Trophoblast cell (in vitro differentiated cells and primary cell): Measurements from ENCODE around the gene SH3BGR. TPM values are rescaled to one million over a fixed set of nuclear protein-coding genes. Genes with fewer than 3 reads are reported as not detected.
"Not testable (repeated sequence)": the region's sequence is repeated elsewhere in the genome, so short reads cannot be mapped to it uniquely, and the experiment has no call there.

Experiments used
- DNase-seq, 2 donors: peaks; one replicate each; pipeline ENCODE4 v3.0.0-alpha.2; 2016
- H2AFZ ChIP-seq: 2 replicates; pipeline ENCODE4 v1.6.1; 2013; ENCODE audit warnings: low read length, moderate library complexity, mild to moderate bottlenecking; ENCODE audit not compliant: insufficient read depth, poor library complexity
- H2AK5ac ChIP-seq: 2 replicates; pipeline ENCODE4 v1.6.1; 2013; ENCODE audit warnings: mild to moderate bottlenecking, low read length
- H2BK120ac ChIP-seq: 2 replicates; pipeline ENCODE4 v1.6.1; 2013; ENCODE audit warnings: low read length, mild to moderate bottlenecking, moderate library complexity; ENCODE audit not compliant: insufficient read depth, poor library complexity
- H2BK12ac ChIP-seq: 2 replicates; pipeline ENCODE4 v1.6.1; 2013; ENCODE audit warnings: mild to moderate bottlenecking, low read length, moderate library complexity
- H2BK5ac ChIP-seq: 2 replicates; pipeline ENCODE4 v1.6.1; 2013; ENCODE audit warnings: low read length, low read depth, moderate library complexity, mild to moderate bottlenecking; ENCODE audit not compliant: poor library complexity
- H3K14ac ChIP-seq: 2 replicates; pipeline ENCODE4 v1.6.1; 2013; ENCODE audit warnings: mild to moderate bottlenecking, low read length
- H3K18ac ChIP-seq: 2 replicates; pipeline ENCODE4 v1.6.1; 2013; ENCODE audit warnings: mild to moderate bottlenecking, low read length
- H3K23ac ChIP-seq: 2 replicates; pipeline ENCODE4 v1.6.1; 2013; ENCODE audit warnings: low read length
- H3K27ac ChIP-seq: 2 replicates; pipeline ENCODE4 v1.5.1; 2013; ENCODE audit warnings: low read depth, mild to moderate bottlenecking, inconsistent platforms, low read length, moderate library complexity
- H3K27me3 ChIP-seq: 2 replicates; pipeline ENCODE4 v1.6.1; 2013; ENCODE audit warnings: inconsistent platforms, mild to moderate bottlenecking, low read length, moderate library complexity; ENCODE audit not compliant: insufficient read depth
- H3K36me3 ChIP-seq, 2 experiments: 1 replicate in 1 of 2; 2 replicates in 1 of 2; pipeline ENCODE4 v1.6.1; 2013; ENCODE audit warnings: low read length in 2 of 2, mild to moderate bottlenecking in 2 of 2, moderate library complexity in 1 of 2; ENCODE audit not compliant: insufficient read depth in 2 of 2, control insufficient read depth in 1 of 2
- H3K4ac ChIP-seq: 2 replicates; pipeline ENCODE4 v1.6.1; 2013; ENCODE audit warnings: low read depth, mild to moderate bottlenecking, low read length, moderate library complexity
- H3K4me1 ChIP-seq, 2 experiments: 1 replicate in 1 of 2; 2 replicates in 1 of 2; pipeline ENCODE4 v1.6.1; 2013; ENCODE audit warnings: low read length in 2 of 2, mild to moderate bottlenecking in 2 of 2, moderate library complexity in 1 of 2; ENCODE audit not compliant: insufficient read depth in 2 of 2, control insufficient read depth in 1 of 2
- H3K4me2 ChIP-seq: 2 replicates; pipeline ENCODE4 v1.6.1; 2013; ENCODE audit warnings: inconsistent platforms, mild to moderate bottlenecking, low read length, moderate library complexity
- H3K4me3 ChIP-seq: 2 replicates; pipeline ENCODE4 v1.5.1; 2013; ENCODE audit warnings: mild to moderate bottlenecking, low read depth, low read length, inconsistent platforms
- H3K79me1 ChIP-seq: one replicate; pipeline ENCODE4 v1.6.1; 2013; ENCODE audit warnings: low read length
- H3K79me2 ChIP-seq: 2 replicates; pipeline ENCODE4 v1.6.1; 2013; ENCODE audit warnings: low read length, mild to moderate bottlenecking; ENCODE audit not compliant: control insufficient read depth, insufficient read depth, poor library complexity
- H3K9ac ChIP-seq: 2 replicates; pipeline ENCODE4 v1.6.1; 2013; ENCODE audit warnings: mild to moderate bottlenecking, low read length
- H3K9me3 ChIP-seq: 2 replicates; pipeline ENCODE4 v1.6.1; 2013; ENCODE audit warnings: low read depth, mild to moderate bottlenecking, control low read depth, inconsistent platforms, low read length; ENCODE audit not compliant: insufficient read depth
- H4K12ac ChIP-seq: 2 replicates; pipeline ENCODE4 v1.6.1; 2013; ENCODE audit warnings: low read depth, mild to moderate bottlenecking, low read length, moderate library complexity
- H4K8ac ChIP-seq: 2 replicates; pipeline ENCODE4 v1.6.1; 2013; ENCODE audit warnings: low read depth, mild to moderate bottlenecking, low read length, moderate library complexity
- H4K91ac ChIP-seq: one replicate; pipeline ENCODE4 v1.6.1; 2013; ENCODE audit warnings: low read depth, mild to moderate bottlenecking, low read length, moderate library complexity
- WGBS: extraction: QIAGEN DNeasy Blood & Tissue Kit; methylation state at CpG from one replicate; pipeline ENCODE4 v1.1.7; 2013; ENCODE audit warnings: missing lambda C conversion rate; ENCODE audit not compliant: insufficient read length, insufficient coverage; ENCODE audit errors: extremely low coverage; 5-methylcytosine and 5-hydroxymethylcytosine counted together
- polyA plus RNA-seq: library from polyadenylated mRNA; stranded (reverse); fragments of 200-250 nt; gene quantifications from 2 replicates; pipeline ENCODE4 v1.2.3, GENCODE V29; 2013

Gene SH3BGR
- 3.5 and 4.1 TPM in 2 replicates for polyA plus RNA-seq

GRCh38 chr21:39451332-39452206 lies at the start of gene SH3BGR:
Gene SH3BGR (plus strand): TSS chr21:39451970. CDS start chr21:39452097, 127 bp downstream.
- Histone ChIP-seq H3K79me1 (no peaks in the 10 kb centered on the region), H3K14ac (no peak within 1 kb of the TSS), H3K9me3 (no peaks in the 10 kb centered on the region), H2AFZ (no peak within 1 kb of the TSS), H4K12ac (no peak within 1 kb of the TSS), H2BK5ac (no peak within 1 kb of the TSS), H3K27ac (no peak within 1 kb of the TSS), H2BK12ac (no peak within 1 kb of the TSS), H3K4me3 (no peak within 1 kb of the TSS), H3K79me2 (no peaks in the 10 kb centered on the region), H3K9ac (no peak within 1 kb of the TSS), H3K27me3 (no peaks in the 10 kb centered on the region), H3K4ac (no peak within 1 kb of the TSS), H3K18ac (no peak within 1 kb of the TSS), H4K8ac (no peak within 1 kb of the TSS), H3K36me3 (no peaks in the 10 kb centered on the region), H3K23ac (no peak within 1 kb of the TSS), H2AK5ac (no peak within 1 kb of the TSS), H3K4me2 (peak within 1 kb of the TSS; percentile 31), H3K4me1 (peaks cover 2 to 4% of the 10 kb centered on the region in 2 experiments), H2BK120ac (no peak within 1 kb of the TSS), H4K91ac (no peak within 1 kb of the TSS)
- DNase-seq = no peak
- WGBS = no CpG with 5 or more reads among the region's 15 CpGs

- Histone ChIP-seq H4K91ac (no peak overlapping the region), H2BK12ac (no peak overlapping the region), H3K79me2 (no peaks in the 10 kb centered on the region), H3K27me3 (no peaks in the 10 kb centered on the region), H3K14ac (no peak overlapping the region), H2BK120ac (no peak overlapping the region), H3K4ac (no peak overlapping the region), H3K4me3 (no peak overlapping the region), H3K27ac (no peak overlapping the region), H3K18ac (no peak overlapping the region), H2AK5ac (no peak overlapping the region), H3K9ac (no peak overlapping the region), H4K8ac (no peak overlapping the region), H2AFZ (no peak overlapping the region), H3K4me1 (no peaks in the 10 kb centered on the region), H3K36me3 (peaks cover 1 to 2% of the 10 kb centered on the region in 2 experiments), H3K79me1 (no peaks in the 10 kb centered on the region), H3K4me2 (no peak overlapping the region), H2BK5ac (no peak overlapping the region), H3K9me3 (no peaks in the 10 kb centered on the region), H4K12ac (no peak overlapping the region), H3K23ac (no peak overlapping the region)
- WGBS = no CpG with 5 or more reads among the region's 2 CpGs
- DNase-seq = no peak
Measured at GRCh38 chr21:39406065-39406464, 45.7 kb upstream of the SH3BGR start.

- H3K14ac ChIP-seq, H3K4me3 ChIP-seq, H2BK120ac ChIP-seq, H3K4me1 ChIP-seq, H4K12ac ChIP-seq, H3K27me3 ChIP-seq, H4K91ac ChIP-seq, H3K4me2 ChIP-seq, H2AK5ac ChIP-seq, DNase-seq, H3K9me3 ChIP-seq, H2BK5ac ChIP-seq, H3K36me3 ChIP-seq, H4K8ac ChIP-seq, H2BK12ac ChIP-seq, H3K9ac ChIP-seq, H3K4ac ChIP-seq, H3K79me1 ChIP-seq, H3K79me2 ChIP-seq, H3K23ac ChIP-seq, H3K27ac ChIP-seq, H2AFZ ChIP-seq, H3K18ac ChIP-seq: not testable (repeated sequence)
- WGBS = no CpG with 5 or more reads among the region's 5 CpGs
Measured at GRCh38 chr21:39419204-39419603, 32.6 kb upstream of the SH3BGR start.

DNA sequence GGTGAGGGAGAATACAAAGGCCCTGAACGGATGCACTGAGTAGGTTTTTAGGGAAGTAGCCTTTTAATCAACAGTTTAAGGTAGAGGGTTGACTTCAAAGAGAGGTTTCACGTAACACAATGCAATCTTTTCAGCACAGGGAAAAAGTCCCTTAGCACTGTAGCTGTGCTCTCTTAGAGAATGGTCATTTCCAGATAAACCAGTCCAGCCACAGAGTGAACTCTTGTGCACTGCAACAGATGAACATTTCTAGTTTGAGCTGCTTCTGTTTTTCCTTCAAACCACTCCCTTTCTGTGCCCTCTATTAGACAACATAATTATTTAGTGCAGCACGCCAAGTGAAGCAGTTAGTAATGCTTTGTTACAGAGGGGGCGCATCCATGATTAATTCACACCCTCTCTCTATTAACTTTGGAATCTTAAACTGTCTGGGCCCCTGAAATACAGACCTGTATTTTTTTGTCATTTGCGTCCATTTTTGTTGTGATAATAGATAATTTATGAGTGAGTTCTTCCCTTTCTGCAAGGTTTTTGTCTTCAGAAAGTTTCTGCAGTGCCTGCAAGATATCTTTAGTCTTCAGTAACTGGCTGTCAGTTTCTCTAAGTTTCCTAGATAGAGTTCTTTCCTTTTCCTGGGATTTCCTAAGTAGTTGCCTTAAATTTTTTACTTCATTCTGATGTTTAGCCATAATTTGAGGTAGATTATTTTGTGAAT lies 29.1 kb upstream of the SH3BGR start:
- Histone ChIP-seq H3K4ac (no peak overlapping the region), H3K27me3 (no peaks in the 10 kb centered on the region), H3K14ac (no peak overlapping the region), H3K23ac (no peak overlapping the region), H2BK5ac (no peak overlapping the region), H3K4me1 (no peaks in the 10 kb centered on the region), H2BK120ac (no peak overlapping the region), H3K4me2 (no peak overlapping the region), H3K18ac (no peak overlapping the region), H2AFZ (no peak overlapping the region), H3K4me3 (no peak overlapping the region), H4K91ac (no peak overlapping the region), H3K27ac (no peak overlapping the region), H3K36me3 (no peaks in the 10 kb centered on the region), H3K9me3 (no peaks in the 10 kb centered on the region), H3K79me1 (no peaks in the 10 kb centered on the region), H3K79me2 (no peaks in the 10 kb centered on the region), H2BK12ac (no peak overlapping the region), H3K9ac (no peak overlapping the region), H4K12ac (no peak overlapping the region), H2AK5ac (no peak overlapping the region), H4K8ac (no peak overlapping the region)
- DNase-seq = peak in 1 of 2 donors; percentile 5
- WGBS = no CpG with 5 or more reads among the region's 5 CpGs
